ENCODE data around the gene ANO2.

Gene ANO2

GRCh38 chr12:5656836-5657235 is 288.2 kb downstream of the ANO2 start:
- no peaks in the 10 kb centered on the region for H3K9me3 ChIP-seq (ENCODE audit: insufficient read depth, low read length)
- H3K27me3 ChIP-seq (ENCODE audit: low read depth, low read length), result peaks cover 4% of the 10 kb centered on the region; the same call in 1 of the 2 replicates
- no peaks in the 10 kb centered on the region for H4K20me1 ChIP-seq (ENCODE audit: insufficient read depth, low read length)
- no peak overlapping the region for H3K4me2 ChIP-seq (ENCODE audit: low read length)
- no peak overlapping the region for H2AFZ ChIP-seq (ENCODE audit: low read depth, low read length)
- no peak overlapping the region for H3K9ac ChIP-seq (ENCODE audit: low read length)
- no peaks in the 10 kb centered on the region for H3K4me1 ChIP-seq (ENCODE audit: low read length)
- H3K79me2 ChIP-seq (ENCODE audit: low read length), result no peaks in the 10 kb centered on the region
- no peak overlapping the region for H3K27ac ChIP-seq (ENCODE audit: low read length)
- H3K4me3 ChIP-seq (ENCODE audit: low read length), result no peak overlapping the region
- H3K36me3 ChIP-seq (replicated peaks; ENCODE audit: low read depth, low read length), result no peaks in the 10 kb centered on the region
- TF ChIP-seq CTCF (IDR thresholded peaks at IDR 0.05; ENCODE audit: low read depth, low read length) (no peak), EZH2phosphoT487 (IDR thresholded peaks at IDR 0.05; ENCODE audit: low read depth) (no peak)

- no peaks in the 10 kb centered on the region for H4K20me1 ChIP-seq (ENCODE audit: insufficient read depth, low read length)
- no peak overlapping the region for H3K9ac ChIP-seq (ENCODE audit: low read length)
- H3K36me3 ChIP-seq (replicated peaks; ENCODE audit: low read depth, low read length), result no peaks in the 10 kb centered on the region
- H2AFZ ChIP-seq (ENCODE audit: low read depth, low read length), result no peak overlapping the region
- no peaks in the 10 kb centered on the region for H3K4me1 ChIP-seq (ENCODE audit: low read length)
- H3K4me3 ChIP-seq (ENCODE audit: low read length), result no peak overlapping the region
- no peak overlapping the region for H3K4me2 ChIP-seq (ENCODE audit: low read length)
- peaks cover 4% of the 10 kb centered on the region; the same call in 1 of the 2 replicates for H3K27me3 ChIP-seq (ENCODE audit: low read depth, low read length)
- no peak overlapping the region for H3K27ac ChIP-seq (ENCODE audit: low read length)
- no peaks in the 10 kb centered on the region for H3K79me2 ChIP-seq (ENCODE audit: low read length)
- no peaks in the 10 kb centered on the region for H3K9me3 ChIP-seq (ENCODE audit: insufficient read depth, low read length)
- TF ChIP-seq EZH2phosphoT487 (IDR thresholded peaks at IDR 0.05; ENCODE audit: low read depth) (no peak), CTCF (IDR thresholded peaks at IDR 0.05; ENCODE audit: low read depth, low read length) (no peak)
Observed at GRCh38 chr12:5655120-5655519, 289.9 kb downstream of the ANO2 start.

GRCh38 chr12:5654019-5654418 is 291.0 kb downstream of the ANO2 start:
- H3K9ac ChIP-seq (ENCODE audit: low read length), result no peak overlapping the region
- TF ChIP-seq EZH2phosphoT487 (IDR thresholded peaks at IDR 0.05; ENCODE audit: low read depth) (no peak), CTCF (IDR thresholded peaks at IDR 0.05; ENCODE audit: low read depth, low read length) (no peak)
- no peak overlapping the region for H3K4me2 ChIP-seq (ENCODE audit: low read length)
- H3K27ac ChIP-seq (ENCODE audit: low read length), result no peak overlapping the region
- H3K27me3 ChIP-seq (ENCODE audit: low read depth, low read length), result peaks cover 4% of the 10 kb centered on the region; the same call in 1 of the 2 replicates
- no peak overlapping the region for H3K4me3 ChIP-seq (ENCODE audit: low read length)
- no peaks in the 10 kb centered on the region for H4K20me1 ChIP-seq (ENCODE audit: insufficient read depth, low read length)
- no peaks in the 10 kb centered on the region for H3K4me1 ChIP-seq (ENCODE audit: low read length)
- no peaks in the 10 kb centered on the region for H3K36me3 ChIP-seq (replicated peaks; ENCODE audit: low read depth, low read length)
- no peaks in the 10 kb centered on the region for H3K9me3 ChIP-seq (ENCODE audit: insufficient read depth, low read length)
- H3K79me2 ChIP-seq (ENCODE audit: low read length), result no peaks in the 10 kb centered on the region
- no peak overlapping the region for H2AFZ ChIP-seq (ENCODE audit: low read depth, low read length)

- H3K36me3 ChIP-seq (replicated peaks; ENCODE audit: low read depth, low read length), result no peaks in the 10 kb centered on the region
- no peak overlapping the region for H3K4me3 ChIP-seq (ENCODE audit: low read length)
- H4K20me1 ChIP-seq (ENCODE audit: insufficient read depth, low read length), result no peaks in the 10 kb centered on the region
- H3K27ac ChIP-seq (ENCODE audit: low read length), result no peak overlapping the region
- no peaks in the 10 kb centered on the region for H3K4me1 ChIP-seq (ENCODE audit: low read length)
- H3K27me3 ChIP-seq (ENCODE audit: low read depth, low read length), result peaks cover 13% of the 10 kb centered on the region; the same call in 1 of the 2 replicates
- TF ChIP-seq CTCF (IDR thresholded peaks at IDR 0.05; ENCODE audit: low read depth, low read length) (no peak), EZH2phosphoT487 (IDR thresholded peaks at IDR 0.05; ENCODE audit: low read depth) (no peak)
- no peaks in the 10 kb centered on the region for H3K9me3 ChIP-seq (ENCODE audit: insufficient read depth, low read length)
- no peak overlapping the region for H2AFZ ChIP-seq (ENCODE audit: low read depth, low read length)
- H3K79me2 ChIP-seq (ENCODE audit: low read length), result no peaks in the 10 kb centered on the region
- no peak overlapping the region for H3K9ac ChIP-seq (ENCODE audit: low read length)
- no peak overlapping the region for H3K4me2 ChIP-seq (ENCODE audit: low read length)
Observed at GRCh38 chr12:5650829-5651461, 294.1 kb downstream of the ANO2 start.
